B cell (primary cell): ENCODE results near the gene DDX50. TPM values are rescaled to one million over a fixed set of nuclear protein-coding genes. Genes with fewer than 3 reads are reported as not detected.
"Not testable (repeated sequence)": the region's sequence is repeated elsewhere in the genome, so short reads cannot be mapped to it uniquely, and the experiment has no call there.

ENCODE experiments used
- ATAC-seq: fragments of 200-7000 bp; cut with Tn5 transposase; one replicate; pipeline ENCODE4 v1.10.0; 2021; ENCODE audit warnings: low read depth, mild to moderate bottlenecking, moderate number of reproducible peaks, moderate library complexity
- CTCF ChIA-PET: fragments of 350-600 bp; sonication (Branson Sonifier 250); formaldehyde crosslinking; loops from one replicate; lab custom pipeline; 2021; ENCODE audit warnings: antibody characterized with exemption, inconsistent platforms; lab: Charles Lee
- POLR2A ChIA-PET: fragments of 350-600 bp; sonication (Branson Sonifier 250); formaldehyde crosslinking; loops from one replicate; lab custom pipeline; 2021; ENCODE audit warnings: antibody characterized with exemption; lab: Charles Lee
- DNase-seq: peaks from one replicate; pipeline ENCODE4 v3.0.0; 2013
- H2AFZ ChIP-seq: 2 replicates; pipeline ENCODE4 v1.6.1; 2012; ENCODE audit warnings: mild to moderate bottlenecking, low read depth, low read length; ENCODE audit not compliant: insufficient read depth, poor library complexity, severe bottlenecking
- H3K27ac ChIP-seq, 2 donors: 1 replicate in 1 of 2; 2 replicates in 1 of 2; pipeline ENCODE4 v1.5.1; 2012 to 2013; ENCODE audit warnings: low read length in 2 of 2, mild to moderate bottlenecking in 2 of 2, moderate library complexity in 1 of 2
- H3K27me3 ChIP-seq, 4 experiments: fragments of 200-600 bp in 1 of 4; sonication (generic) in 1 of 4; replicated peaks in 1 of 4; 1 replicate in 2 of 4; 2 replicates in 2 of 4; pipeline versions ENCODE4 v1.6.1 to v1.7.0; 2013 to 2016; ENCODE audit warnings: low read length in 3 of 4, mild to moderate bottlenecking in 2 of 4, mixed read lengths in 1 of 4, moderate library complexity in 1 of 4; ENCODE audit not compliant: insufficient read depth in 4 of 4, control insufficient read depth in 3 of 4; ENCODE audit errors: control extremely low read depth in 1 of 4
- H3K36me3 ChIP-seq, 2 experiments: replicated peaks in 1 of 2; 1 replicate in 1 of 2; 2 replicates in 1 of 2; pipeline versions ENCODE4 v1.6.1 to v1.7.1; 2013; ENCODE audit warnings: low read length in 1 of 2; ENCODE audit not compliant: insufficient read depth in 2 of 2, control insufficient read depth in 1 of 2; ENCODE audit errors: control extremely low read depth in 1 of 2, extremely low read depth in 1 of 2
- H3K4me1 ChIP-seq, 2 donors: fragments of 200-600 bp in 1 of 2; sonication (generic) in 1 of 2; 1 replicate in 1 of 2; 2 replicates in 1 of 2; pipeline versions ENCODE4 v1.5.1 to v1.6.1; 2013 to 2017; ENCODE audit warnings: low read length in 2 of 2; ENCODE audit not compliant: control insufficient read depth in 2 of 2, insufficient read depth in 2 of 2
- H3K4me2 ChIP-seq: replicated peaks from 2 replicates; pipeline ENCODE3; 2012; ENCODE audit warnings: mild to moderate bottlenecking, low read depth, low read length; ENCODE audit not compliant: poor library complexity, severe bottlenecking
- H3K4me3 ChIP-seq, 5 experiments: fragments of 200-600 bp in 1 of 5; sonication (generic) in 1 of 5; 1 replicate in 3 of 5; 2 replicates in 2 of 5; pipeline versions ENCODE4 v1.5.1 to v1.7.0; 2011 to 2016; ENCODE audit warnings: low read length in 4 of 5, mild to moderate bottlenecking in 4 of 5, low read depth in 2 of 5, control low read depth in 1 of 5, moderate library complexity in 1 of 5; ENCODE audit not compliant: insufficient read depth in 1 of 5; ENCODE audit errors: control extremely low read depth in 1 of 5, extremely low read depth in 1 of 5
- H3K79me2 ChIP-seq: fragments of 200-600 bp; sonication (generic); one replicate; pipeline ENCODE4 v1.6.0; 2016; ENCODE audit warnings: low read length; ENCODE audit not compliant: control insufficient read depth, insufficient read depth
- H3K9ac ChIP-seq: fragments of 200-600 bp; sonication (generic); 2 replicates; pipeline ENCODE4 v1.6.1; 2017; ENCODE audit warnings: mild to moderate bottlenecking, low read length, moderate library complexity
- H3K9me3 ChIP-seq, 3 donors: one replicate each; pipeline versions ENCODE4 v1.6.1 to v1.7.1; 2013; ENCODE audit warnings: low read length in 2 of 3; ENCODE audit not compliant: control insufficient read depth in 2 of 3, insufficient read depth in 1 of 3; ENCODE audit errors: control extremely low read depth in 1 of 3
- H4K20me1 ChIP-seq: 2 replicates; pipeline ENCODE4 v1.6.0; 2012; ENCODE audit warnings: mild to moderate bottlenecking, low read length; ENCODE audit not compliant: insufficient read depth, control insufficient read depth, poor library complexity, severe bottlenecking
- H3K27ac Mint-ChIP-seq: one replicate; pipeline ENCODE4 v1.8.0; 2021; ENCODE audit warnings: mixed read lengths
- H3K27me3 Mint-ChIP-seq: one replicate; pipeline ENCODE4 v1.8.0; 2021; ENCODE audit warnings: mixed read lengths
- H3K4me1 Mint-ChIP-seq: one replicate; pipeline ENCODE4 v1.8.0; 2021; ENCODE audit warnings: mixed read lengths
- H3K4me3 Mint-ChIP-seq: one replicate; pipeline ENCODE4 v1.8.0; 2021; ENCODE audit warnings: mixed read lengths
- H3K9me3 Mint-ChIP-seq: one replicate; pipeline ENCODE4 v1.8.0; 2022; ENCODE audit warnings: mixed read lengths; ENCODE audit not compliant: insufficient read depth
- EZH2 ChIP-seq: IDR thresholded peaks from 2 replicates; pipeline ENCODE4 v1.6.1; 2012; ENCODE audit warnings: borderline replicate concordance, low read depth, mild to moderate bottlenecking, moderate library complexity, low read length; ENCODE audit not compliant: insufficient read depth, poor library complexity, severe bottlenecking
- WGBS: methylation state at CpG from one replicate; pipeline ENCODE4 v1.1.5; 2013; ENCODE audit warnings: missing lambda C conversion rate; ENCODE audit not compliant: insufficient coverage; 5-methylcytosine and 5-hydroxymethylcytosine counted together
- intact Hi-C: fragments of 100-400 bp; cut with micrococcal nuclease; formaldehyde crosslinking; loops from one replicate; pipeline ENCODE4 v1.10.0; 2022
- polyA plus RNA-seq: library from polyadenylated mRNA; depleted of rRNA; stranded (reverse); fragments of >200 nt; gene quantifications from 2 replicates; pipeline ENCODE4 v1.2.3, GENCODE V29; 2012
- total RNA-seq, 2 donors: library from RNA; stranded (reverse); fragments of 120-200 nt in 1 of 2; gene quantifications; 1 replicate in 1 of 2; 2 replicates in 1 of 2; pipeline versions ENCODE4 v1.2.3 to v1.2.4, GENCODE V29; 2013 to 2022
- TF ChIP-seq, protein P1 (sequence below): fragments of 200-600 bp; IDR thresholded peaks from one replicate; pipeline ENCODE4 v1.8.0; 2022; ENCODE audit warnings: antibody characterized with exemption, mild to moderate bottlenecking

Gene DDX50
- total and polyA plus RNA-seq, 2 donors (not counting 1 experiment from before 2014, with no cell fraction given) = 15.6 to 39.3 TPM

DNA sequence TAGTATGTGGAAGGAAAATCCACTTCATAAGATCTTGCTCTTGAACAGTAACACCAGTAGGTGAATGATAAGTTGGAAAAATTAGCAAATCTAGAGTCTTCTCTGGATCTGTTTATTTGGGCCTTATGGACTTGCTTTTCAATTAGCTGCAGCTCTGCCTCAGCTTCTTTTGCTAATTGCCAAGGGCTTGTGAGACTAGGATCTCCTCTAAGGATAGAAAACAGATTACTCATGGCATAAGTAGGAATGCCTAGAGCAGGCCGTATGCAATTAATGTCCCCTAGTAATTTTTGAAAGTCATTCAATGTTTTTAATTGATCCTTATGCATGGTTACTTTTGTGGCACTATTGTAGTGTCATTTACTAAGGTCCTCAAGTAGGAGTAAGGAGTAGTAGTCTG is 36.5 kb upstream of the DDX50 start:
- Histone ChIP-seq H3K9me3 (peaks cover 0 to 21% (median 17%) of the 10 kb centered on the region in 3 donors), H3K9ac (no peak overlapping the region), H4K20me1 (no peaks in the 10 kb centered on the region), H2AFZ (no peak overlapping the region), H3K79me2 (no peaks in the 10 kb centered on the region), H3K27ac (no peak overlapping the region), H3K36me3 (no peaks in the 10 kb centered on the region), H3K4me1 (no peaks in the 10 kb centered on the region), H3K4me3 (no peak overlapping the region), H3K27me3 (no peaks in the 10 kb centered on the region), H3K4me2 (no peak overlapping the region)
- DNase-seq (no peak), ATAC-seq (no peak)
- H3K27ac Mint-ChIP-seq = no peak overlapping the region
- no peaks in the 10 kb centered on the region for H3K4me1 Mint-ChIP-seq
- peaks cover 13% of the 10 kb centered on the region for H3K9me3 Mint-ChIP-seq
- POLR2A ChIA-PET = no interaction called here
- no peaks in the 10 kb centered on the region for H3K27me3 Mint-ChIP-seq
- no CpG with 5 or more reads among the region's 1 CpG for WGBS
- H3K4me3 Mint-ChIP-seq = no peak overlapping the region
- no peak for TF ChIP-seq EZH2
- TF ChIP-seq, protein P1, sequence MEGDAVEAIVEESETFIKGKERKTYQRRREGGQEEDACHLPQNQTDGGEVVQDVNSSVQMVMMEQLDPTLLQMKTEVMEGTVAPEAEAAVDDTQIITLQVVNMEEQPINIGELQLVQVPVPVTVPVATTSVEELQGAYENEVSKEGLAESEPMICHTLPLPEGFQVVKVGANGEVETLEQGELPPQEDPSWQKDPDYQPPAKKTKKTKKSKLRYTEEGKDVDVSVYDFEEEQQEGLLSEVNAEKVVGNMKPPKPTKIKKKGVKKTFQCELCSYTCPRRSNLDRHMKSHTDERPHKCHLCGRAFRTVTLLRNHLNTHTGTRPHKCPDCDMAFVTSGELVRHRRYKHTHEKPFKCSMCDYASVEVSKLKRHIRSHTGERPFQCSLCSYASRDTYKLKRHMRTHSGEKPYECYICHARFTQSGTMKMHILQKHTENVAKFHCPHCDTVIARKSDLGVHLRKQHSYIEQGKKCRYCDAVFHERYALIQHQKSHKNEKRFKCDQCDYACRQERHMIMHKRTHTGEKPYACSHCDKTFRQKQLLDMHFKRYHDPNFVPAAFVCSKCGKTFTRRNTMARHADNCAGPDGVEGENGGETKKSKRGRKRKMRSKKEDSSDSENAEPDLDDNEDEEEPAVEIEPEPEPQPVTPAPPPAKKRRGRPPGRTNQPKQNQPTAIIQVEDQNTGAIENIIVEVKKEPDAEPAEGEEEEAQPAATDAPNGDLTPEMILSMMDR = no peak
- CTCF ChIA-PET = no interaction called here
- intact Hi-C loops = no loop called here

- H3K79me2 ChIP-seq, H3K9ac ChIP-seq, H3K27ac ChIP-seq, H3K27me3 Mint-ChIP-seq, H3K36me3 ChIP-seq, H3K4me3 Mint-ChIP-seq, H3K4me3 ChIP-seq, H3K27me3 ChIP-seq, H3K4me1 ChIP-seq, H3K9me3 ChIP-seq, H2AFZ ChIP-seq, H3K27ac Mint-ChIP-seq, intact Hi-C loops, H4K20me1 ChIP-seq, H3K4me2 ChIP-seq, H3K4me1 Mint-ChIP-seq, POLR2A ChIA-PET, H3K9me3 Mint-ChIP-seq, CTCF ChIA-PET, DNase-seq, ATAC-seq: not testable (repeated sequence)
- 89% methylated on average over 4 of the region's 8 CpGs for WGBS
These were observed 32.9 kb upstream of the DDX50 start for GRCh38 chr10:68868173-68868572.
